Measurements from ENCODE around the gene NCOA1. TPM values are rescaled to one million over a fixed set of nuclear protein-coding genes. Genes with fewer than 3 reads are reported as not detected.

The NCOA1 gene
- polyA plus RNA-seq, 3 donors, result 7.3 to 30.2 (median 10.2) TPM

- peaks cover 25% of the 10 kb centered on the region for H3K4me1 Mint-ChIP-seq
- Histone ChIP-seq H3K27me3 (ENCODE audit: control insufficient read depth in 2 of 2, insufficient read depth in 2 of 2, low read length in 2 of 2) (no peaks in the 10 kb centered on the region), H3K4me1 (ENCODE audit: control insufficient read depth in 1 of 2, insufficient read depth in 2 of 2, low read length in 2 of 2) (peaks cover 21 to 26% of the 10 kb centered on the region in 2 donors), H3K4me2 (replicated peaks; ENCODE audit: extremely low read depth, low read length, poor library complexity, severe bottlenecking) (no peak overlapping the region), H3K9ac (ENCODE audit: insufficient read depth, low read length, poor library complexity, severe bottlenecking) (no peak overlapping the region), H3K4me3 (replicated peaks in 1 of 3; ENCODE audit: low read depth in 2 of 3, low read length in 3 of 3) (no peak overlapping the region), H3K79me2 (ENCODE audit: insufficient read depth, low read length) (peaks cover 7% of the 10 kb centered on the region), H2AFZ (ENCODE audit: insufficient read depth, low read depth, low read length, poor library complexity, severe bottlenecking) (no peak overlapping the region), H4K20me1 (ENCODE audit: insufficient read depth, low read length) (no peaks in the 10 kb centered on the region), H3K9me3 (replicated peaks in 1 of 2; ENCODE audit: control insufficient read depth in 1 of 2, insufficient read depth in 1 of 2, low read length in 2 of 2) (peaks cover 2 to 4% of the 10 kb centered on the region in 2 donors), H3K36me3 (replicated peaks in 1 of 2; ENCODE audit: control insufficient read depth in 1 of 2, insufficient read depth in 2 of 2, low read length in 2 of 2) (peaks cover 2 to 22% of the 10 kb centered on the region in 2 donors), H3K27ac (ENCODE audit: low read depth in 1 of 2, low read length in 2 of 2) (no peak overlapping the region)
- H3K9me3 Mint-ChIP-seq, result peaks cover 4 to 14% (median 10%) of the 10 kb centered on the region in 7 donors
- no peak overlapping the region for H3K27ac Mint-ChIP-seq
- no peak overlapping the region for H3K4me3 Mint-ChIP-seq
- no peak for DNase-seq
- no peak for TF ChIP-seq CTCF (IDR thresholded peaks at IDR 0.05)
- peaks cover 18 to 20% of the 10 kb centered on the region in 2 donors for H3K36me3 Mint-ChIP-seq
- no peaks in the 10 kb centered on the region for H3K27me3 Mint-ChIP-seq (ENCODE audit: low read depth in 3 of 3)
- WGBS (ENCODE audit: insufficient coverage), result 96% methylated on average over 3 of the region's 3 CpGs
- intact Hi-C loops (cut with micrococcal nuclease), result no loop called here
Observed at GRCh38 chr2:24788816-24789215, 297.8 kb downstream of the NCOA1 start.

- Histone ChIP-seq H3K9me3 (replicated peaks in 1 of 2; ENCODE audit: control insufficient read depth in 1 of 2, insufficient read depth in 1 of 2, low read length in 2 of 2) (no peaks in the 10 kb centered on the region), H3K4me2 (replicated peaks; ENCODE audit: extremely low read depth, low read length, poor library complexity, severe bottlenecking) (no peak overlapping the region), H3K27me3 (ENCODE audit: control insufficient read depth in 2 of 2, insufficient read depth in 2 of 2, low read length in 2 of 2) (no peaks in the 10 kb centered on the region), H3K9ac (ENCODE audit: insufficient read depth, low read length, poor library complexity, severe bottlenecking) (no peak overlapping the region), H3K36me3 (replicated peaks in 1 of 2; ENCODE audit: control insufficient read depth in 1 of 2, insufficient read depth in 2 of 2, low read length in 2 of 2) (peaks cover 2 to 29% of the 10 kb centered on the region in 2 donors), H3K79me2 (ENCODE audit: insufficient read depth, low read length) (peaks cover 33% of the 10 kb centered on the region), H3K4me3 (replicated peaks in 1 of 3; ENCODE audit: low read depth in 2 of 3, low read length in 3 of 3) (no peak overlapping the region), H3K27ac (ENCODE audit: low read depth in 1 of 2, low read length in 2 of 2) (no peak overlapping the region), H2AFZ (ENCODE audit: insufficient read depth, low read depth, low read length, poor library complexity, severe bottlenecking) (no peak overlapping the region), H3K4me1 (ENCODE audit: control insufficient read depth in 1 of 2, insufficient read depth in 2 of 2, low read length in 2 of 2) (peaks cover 14 to 21% of the 10 kb centered on the region in 2 donors), H4K20me1 (ENCODE audit: insufficient read depth, low read length) (no peaks in the 10 kb centered on the region)
- no peak for TF ChIP-seq CTCF (IDR thresholded peaks at IDR 0.05)
- Mint-ChIP-seq H3K4me3 (no peak overlapping the region), H3K9me3 (no peaks in the 10 kb centered on the region), H3K4me1 (peaks cover 21% of the 10 kb centered on the region), H3K27me3 (ENCODE audit: low read depth in 3 of 3) (no peaks in the 10 kb centered on the region), H3K36me3 (peaks cover 20 to 27% of the 10 kb centered on the region in 2 donors), H3K27ac (peak overlapping the region in 1 of 7 donors; percentile 24)
- no peak for DNase-seq
- intact Hi-C loops (cut with micrococcal nuclease), result loop anchor here (5.0 to 10.0 kb wide), 4 partner anchors 181 to 1973 kb away; partner anchors contain the start of genes ATAD2B (in 1 of the 2), DNAJC27 (in 1 of the 2), EFR3B (in 1 of the 2) and SLC35F6 (in 1 of the 2)
- WGBS (ENCODE audit: insufficient coverage), result 94% methylated on average over 3 of the region's 5 CpGs
Observed at GRCh38 chr2:24791452-24791851, 300.4 kb downstream of the NCOA1 start.

Data from CD14-positive monocyte (primary cell).